ENCODE results near the gene ARHGAP21. TPM values are rescaled to one million over a fixed set of nuclear protein-coding genes. Genes with fewer than 3 reads are reported as not detected.

ARHGAP21 gene
- polyA plus RNA-seq, 1 experiment = 126 TPM

GRCh38 chr10:24744946-24745345, 21.3 kb upstream of the ARHGAP21 start:
- no peak for TF ChIP-seq CTCF (IDR thresholded peaks at IDR 0.05; ENCODE audit: low read depth, low read length)
- ChIA-PET POLR2A (interaction anchor here (0.7 kb wide), 1 partner anchor 20 kb away, joined by 8 read pairs; no protein-coding TSS in a partner anchor), CTCF (no interaction called here)
- Histone ChIP-seq H3K27me3 (ENCODE audit: control insufficient read depth, insufficient read depth, low read length) (no peaks in the 10 kb centered on the region), H3K9me3 (ENCODE audit: control insufficient read depth, insufficient read depth, low read length) (no peaks in the 10 kb centered on the region), H3K4me3 (ENCODE audit: low read depth, low read length) (no peak overlapping the region), H3K27ac (ENCODE audit: low read depth, low read length) (no peak overlapping the region)
- DNase-seq (ENCODE audit: low read depth, low spot score) = no peak

GRCh38 chr10:24740714-24741113, 17.0 kb upstream of the ARHGAP21 start:
- no peak for TF ChIP-seq CTCF (IDR thresholded peaks at IDR 0.05; ENCODE audit: low read depth, low read length)
- Histone ChIP-seq H3K9me3 (ENCODE audit: control insufficient read depth, insufficient read depth, low read length) (no peaks in the 10 kb centered on the region), H3K4me3 (ENCODE audit: low read depth, low read length) (no peak overlapping the region), H3K27me3 (ENCODE audit: control insufficient read depth, insufficient read depth, low read length) (no peaks in the 10 kb centered on the region), H3K27ac (ENCODE audit: low read depth, low read length) (no peak overlapping the region)
- DNase-seq (ENCODE audit: low read depth, low spot score) = no peak
- CTCF ChIA-PET = no interaction called here
- POLR2A ChIA-PET = interaction anchor here (0.5 kb wide), 1 partner anchor 128 kb away, joined by 3 read pairs; no protein-coding TSS in a partner anchor

- no peak overlapping the region for H3K27ac ChIP-seq (ENCODE audit: low read depth, low read length)
- no peak for TF ChIP-seq CTCF (IDR thresholded peaks at IDR 0.05; ENCODE audit: low read depth, low read length)
- POLR2A ChIA-PET = no interaction called here
- no peak for DNase-seq (ENCODE audit: low read depth, low spot score)
- CTCF ChIA-PET = interaction anchor here (0.8 kb wide), 1 partner anchor 344 kb away, joined by 4 read pairs; no protein-coding TSS in a partner anchor
- H3K9me3 ChIP-seq (ENCODE audit: control insufficient read depth, insufficient read depth, low read length) = no peaks in the 10 kb centered on the region
- H3K27me3 ChIP-seq (ENCODE audit: control insufficient read depth, insufficient read depth, low read length) = no peaks in the 10 kb centered on the region
- no peak overlapping the region for H3K4me3 ChIP-seq (ENCODE audit: low read depth, low read length)
Measured at GRCh38 chr10:24737001-24737400, 13.3 kb upstream of the ARHGAP21 start.

- POLR2A ChIA-PET = no interaction called here
- H3K4me3 ChIP-seq (ENCODE audit: low read depth, low read length) = no peak overlapping the region
- no peaks in the 10 kb centered on the region for H3K9me3 ChIP-seq (ENCODE audit: control insufficient read depth, insufficient read depth, low read length)
- CTCF ChIA-PET = no interaction called here
- no peak for TF ChIP-seq CTCF (IDR thresholded peaks at IDR 0.05; ENCODE audit: low read depth, low read length)
- H3K27me3 ChIP-seq (ENCODE audit: control insufficient read depth, insufficient read depth, low read length) = no peaks in the 10 kb centered on the region
- DNase-seq (ENCODE audit: low read depth, low spot score) = no peak
- no peak overlapping the region for H3K27ac ChIP-seq (ENCODE audit: low read depth, low read length)
Measured at GRCh38 chr10:24731942-24732341, 8.3 kb upstream of the ARHGAP21 start.

GRCh38 chr10:24730811-24731210, 7.1 kb upstream of the ARHGAP21 start:
- DNase-seq (ENCODE audit: low read depth, low spot score) = no peak
- no peak for TF ChIP-seq CTCF (IDR thresholded peaks at IDR 0.05; ENCODE audit: low read depth, low read length)
- ChIA-PET CTCF (no interaction called here), POLR2A (no interaction called here)
- no peak overlapping the region for H3K27ac ChIP-seq (ENCODE audit: low read depth, low read length)
- no peak overlapping the region for H3K4me3 ChIP-seq (ENCODE audit: low read depth, low read length)
- H3K27me3 ChIP-seq (ENCODE audit: control insufficient read depth, insufficient read depth, low read length) = no peaks in the 10 kb centered on the region
- no peaks in the 10 kb centered on the region for H3K9me3 ChIP-seq (ENCODE audit: control insufficient read depth, insufficient read depth, low read length)

Data from AG04450 (cell line).